UCSD-AML1 (cell line): ENCODE data around the gene TEX38.
"Not testable (repeated sequence)": the region's sequence is repeated elsewhere in the genome, so short reads cannot be mapped to it uniquely, and the experiment has no call there.

Source experiments
- DNase-seq: peaks from one replicate; lab custom pipeline; 2025; ENCODE audit not compliant: unreplicated experiment; lab: John Stamatoyannopoulos, UW

The TEX38 gene

GRCh38 chr1:46671554-46671953 is at the start of gene TEX38:
Gene TEX38, plus strand, starts transcription at chr1:46671854. Its CDS starts 81 bp downstream, at chr1:46671935.
- no peak for DNase-seq

GRCh38 chr1:46621930-46622329 is 49.7 kb upstream of the TEX38 start:
- DNase-seq, result no peak

- DNase-seq, result peak; percentile 37
These were observed 49.3 kb upstream of the TEX38 start for GRCh38 chr1:46622344-46622743.

- no peak for DNase-seq
These were observed 47.7 kb upstream of the TEX38 start for GRCh38 chr1:46623743-46624644.

GRCh38 chr1:46630719-46631118 is 40.9 kb upstream of the TEX38 start:
- DNase-seq, result no peak

- DNase-seq, result no peak
These were observed 36.4 kb upstream of the TEX38 start for GRCh38 chr1:46635205-46635604.

- DNase-seq, result no peak
These were observed 34.1 kb upstream of the TEX38 start for GRCh38 chr1:46637444-46638083.

GRCh38 chr1:46638921-46639320 is 32.7 kb upstream of the TEX38 start:
- no peak for DNase-seq

- no peak for DNase-seq
These were observed 32.1 kb upstream of the TEX38 start for GRCh38 chr1:46639547-46639946.

- no peak for DNase-seq
These were observed 29.5 kb upstream of the TEX38 start for GRCh38 chr1:46642115-46642680.

- no peak for DNase-seq
These were observed 28.3 kb upstream of the TEX38 start for GRCh38 chr1:46643368-46643775.

GRCh38 chr1:46645815-46646214 is 25.8 kb upstream of the TEX38 start:
- no peak for DNase-seq

- no peak for DNase-seq
These were observed 25.3 kb upstream of the TEX38 start for GRCh38 chr1:46646331-46646730.

- DNase-seq, result no peak
These were observed 24.8 kb upstream of the TEX38 start for GRCh38 chr1:46646844-46647243.

GRCh38 chr1:46647611-46648010 is 24.0 kb upstream of the TEX38 start:
- DNase-seq, result no peak

GRCh38 chr1:46649764-46650163 is 21.9 kb upstream of the TEX38 start:
- no peak for DNase-seq

- DNase-seq, result no peak
These were observed 21.2 kb upstream of the TEX38 start for GRCh38 chr1:46650491-46650890.

- not testable (repeated sequence) for DNase-seq
These were observed 20.5 kb upstream of the TEX38 start for GRCh38 chr1:46651152-46651551.

- DNase-seq, result no peak
These were observed 19.1 kb upstream of the TEX38 start for GRCh38 chr1:46652321-46653100.

- DNase-seq, result no peak
These were observed 18.2 kb upstream of the TEX38 start for GRCh38 chr1:46653405-46653958.

GRCh38 chr1:46654012-46654411 is 17.6 kb upstream of the TEX38 start:
- DNase-seq, result no peak
